Heart right ventricle (tissue), 16 donors: ENCODE data around the gene SLAMF7. TPM values are rescaled to one million over a fixed set of nuclear protein-coding genes. Genes with fewer than 3 reads are reported as not detected.
A peak's percentile ranks its signal among the peaks of the same experiment; 100 is the strongest.

Source experiments
- ATAC-seq, 8 donors: fragments of 200-7000 bp; cut with Tn5 transposase; one replicate each; pipeline ENCODE4 v1.9.1; 2020; ENCODE audit warnings: mild to moderate bottlenecking in 8 of 8, moderate library complexity in 8 of 8, moderate number of reproducible peaks in 1 of 8
- DNase-seq, 2 donors: peaks; one replicate each; pipeline ENCODE4 v3.0.0-alpha.2; 2020
- H3K27ac ChIP-seq, 10 donors: fragments of 200-600 bp; sonication (generic) in 2 of 10; one replicate each; pipeline versions ENCODE4 v1.5.0 to v1.8.0; 2020 to 2022; ENCODE audit warnings: mild to moderate bottlenecking in 3 of 10
- H3K27me3 ChIP-seq, 7 donors: fragments of 200-600 bp; one replicate each; pipeline ENCODE4 v1.8.0; 2021 to 2022; ENCODE audit warnings: mild to moderate bottlenecking in 2 of 7
- H3K36me3 ChIP-seq, 9 donors: fragments of 200-600 bp; sonication (generic) in 1 of 9; one replicate each; pipeline versions ENCODE4 v1.5.0 to v1.8.0; 2020 to 2022; ENCODE audit warnings: mild to moderate bottlenecking in 2 of 9
- H3K4me1 ChIP-seq, 9 donors: fragments of 200-600 bp; sonication (generic) in 1 of 9; one replicate each; pipeline versions ENCODE4 v1.5.0 to v1.8.0; 2020 to 2022; ENCODE audit warnings: mild to moderate bottlenecking in 4 of 9
- H3K4me3 ChIP-seq, 10 donors: fragments of 200-600 bp; sonication (generic) in 2 of 10; one replicate each; pipeline versions ENCODE4 v1.5.0 to v1.8.0; 2020 to 2022; ENCODE audit warnings: mild to moderate bottlenecking in 7 of 10, moderate library complexity in 2 of 10
- H3K9me3 ChIP-seq, 11 donors: fragments of 200-600 bp in 10 of 11; sonication (generic) in 2 of 11; one replicate each; pipeline versions ENCODE4 v1.5.0 to v1.8.0; 2013 to 2022; ENCODE audit warnings: mild to moderate bottlenecking in 2 of 11, control low read depth in 1 of 11, moderate library complexity in 1 of 11
- WGBS, 2 donors: extraction: QIAGEN DNeasy Blood & Tissue Kit; methylation state at CpG; one replicate each; pipeline ENCODE4 v1.1.7; 2013; ENCODE audit warnings: inconsistent platforms in 1 of 2; 5-methylcytosine and 5-hydroxymethylcytosine counted together
- intact Hi-C, 10 donors: fragments of 100-400 bp; cut with DNase I; formaldehyde crosslinking; loops; one replicate each; pipeline versions ENCODE4 v1.11.1 to v1.14.2; 2022
- polyA plus RNA-seq, 2 donors: library from polyadenylated mRNA; stranded (reverse); fragments of 200-250 nt; gene quantifications; one replicate each; pipeline ENCODE4 v1.2.3, GENCODE V29; 2013
- total RNA-seq, 10 donors: library from RNA; stranded (reverse); fragmentation: NEBNext Ultra II Directional in 3 of 10; extraction: Animal tissue kit (Norgen Biotek cat#: 25700) in 3 of 10; gene quantifications; one replicate each; pipeline versions ENCODE4 v1.2.1 to v1.2.4, GENCODE V29; 2021 to 2023
- TF ChIP-seq, protein P1 (sequence below), 9 donors: fragments of 200-600 bp; sonication (generic) in 2 of 9; IDR thresholded peaks; one replicate each; pipeline versions ENCODE4 v1.5.0 to v1.8.0; 2021 to 2022; ENCODE audit warnings: antibody characterized with exemption in 9 of 9, mild to moderate bottlenecking in 5 of 9, moderate library complexity in 1 of 9
- donor health status: Arrhythmogenic right ventricular cardiomyopathy.
- donor health status: ischemic (EF 13 %, LVEDD 7.1; RV severe dilation, severe dysfunction).
- donor health status: healthy with polysubstance abuse.
- donor health status: DM: no; HTN: yes; CAD: no.
- donor health status: DM: no; HTN: no; CAD: no.
- donor health status: ischemic (EF 25% LVEDD 6.9; RV normal size, moderate dysfunction).
- donor health status: ischemic (EF 25% LVEDD 5.7; RV mildly dilated, moderate dysfunction).
- donor health status: healthy.
- donor health status: DM: yes; HTN: yes; CAD: no.
- donor health status: Ischemic cardiomyopathy.
- donor health status: ischemic (EF 35%, LVEDD 5.7; RV mildly dilated, moderate dysfunction).
- donor health status: nonischemic (EF 11% LVEDD 7.7; RV severe dilation, severe dysfunction).
- donor health status: DM: yes; HTN: yes; CAD: no.
- donor health status: PGD.
- donor health status: ischemic (EF 29% LVEDD 5.4; RV normal size, mild dysfunction).
- donor health status: nonischemic (EF 23%, LVEDD 6.1; RV moderate dilation, normal function).

Gene SLAMF7
- total and polyA plus RNA-seq, 12 donors = 0.11 to 19.4 (median 0.28) TPM

DNA sequence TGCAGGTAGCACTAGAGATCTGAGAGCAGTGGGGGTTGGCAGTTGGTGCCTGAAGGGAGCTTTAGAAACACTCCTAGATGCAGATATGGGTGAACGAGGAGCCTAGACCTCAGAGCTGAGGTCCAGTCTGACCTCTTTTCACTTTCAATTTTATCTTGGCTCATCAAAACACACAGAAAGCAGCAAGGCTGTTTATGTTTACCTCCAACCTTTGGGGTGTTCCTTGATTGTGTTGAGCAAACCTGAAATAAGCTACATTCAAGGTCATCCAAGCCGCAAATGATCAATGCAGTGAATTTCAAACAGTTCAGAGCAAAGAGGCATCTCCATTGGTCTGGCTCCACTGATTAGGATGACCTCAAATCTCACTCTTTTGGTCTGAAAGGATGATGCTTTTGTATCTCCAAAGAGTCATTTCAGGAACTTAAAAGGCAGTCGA, 58.2 kb downstream of the SLAMF7 start:
- peaks cover 0 to 4% (median 0%) of the 10 kb centered on the region in 11 donors for H3K9me3 ChIP-seq
- 73 to 84% methylated on average over 3 of the region's 3 CpGs for WGBS, 2 donors
- peaks cover 0 to 8% (median 0%) of the 10 kb centered on the region in 7 donors for H3K27me3 ChIP-seq
- no peaks in the 10 kb centered on the region for H3K36me3 ChIP-seq
- peak overlapping the region in 1 of 10 donors; percentile 67 for H3K27ac ChIP-seq
- TF ChIP-seq, protein P1, sequence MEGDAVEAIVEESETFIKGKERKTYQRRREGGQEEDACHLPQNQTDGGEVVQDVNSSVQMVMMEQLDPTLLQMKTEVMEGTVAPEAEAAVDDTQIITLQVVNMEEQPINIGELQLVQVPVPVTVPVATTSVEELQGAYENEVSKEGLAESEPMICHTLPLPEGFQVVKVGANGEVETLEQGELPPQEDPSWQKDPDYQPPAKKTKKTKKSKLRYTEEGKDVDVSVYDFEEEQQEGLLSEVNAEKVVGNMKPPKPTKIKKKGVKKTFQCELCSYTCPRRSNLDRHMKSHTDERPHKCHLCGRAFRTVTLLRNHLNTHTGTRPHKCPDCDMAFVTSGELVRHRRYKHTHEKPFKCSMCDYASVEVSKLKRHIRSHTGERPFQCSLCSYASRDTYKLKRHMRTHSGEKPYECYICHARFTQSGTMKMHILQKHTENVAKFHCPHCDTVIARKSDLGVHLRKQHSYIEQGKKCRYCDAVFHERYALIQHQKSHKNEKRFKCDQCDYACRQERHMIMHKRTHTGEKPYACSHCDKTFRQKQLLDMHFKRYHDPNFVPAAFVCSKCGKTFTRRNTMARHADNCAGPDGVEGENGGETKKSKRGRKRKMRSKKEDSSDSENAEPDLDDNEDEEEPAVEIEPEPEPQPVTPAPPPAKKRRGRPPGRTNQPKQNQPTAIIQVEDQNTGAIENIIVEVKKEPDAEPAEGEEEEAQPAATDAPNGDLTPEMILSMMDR (IDR thresholded peaks at IDR 0.05) = no peak
- DNase-seq = no peak
- intact Hi-C loops = no loop called here
- H3K4me3 ChIP-seq = peak overlapping the region in 1 of 10 donors; percentile 43
- peaks cover 0 to 6% (median 0%) of the 10 kb centered on the region in 9 donors for H3K4me1 ChIP-seq
- ATAC-seq = no peak

DNA sequence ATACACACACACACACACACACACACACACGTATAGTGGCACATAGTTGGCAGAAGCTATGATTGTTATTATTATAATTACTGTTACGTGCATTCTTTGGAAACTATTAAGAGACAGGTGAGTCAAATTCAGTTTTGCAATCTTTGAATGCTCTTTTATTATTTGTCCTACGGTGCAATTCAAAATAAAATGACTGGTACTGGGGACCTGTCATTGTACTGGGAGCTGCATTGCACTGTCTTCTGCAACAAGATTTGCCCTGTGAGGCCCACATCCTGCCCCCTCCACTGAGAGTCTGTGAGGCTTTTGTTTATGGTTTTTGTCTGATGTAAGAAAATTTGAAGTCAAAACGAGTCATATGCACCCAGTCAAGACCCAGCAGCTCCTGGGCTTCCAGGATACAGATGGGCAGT, 58.8 kb downstream of the SLAMF7 start:
- Histone ChIP-seq H3K4me3 (peak overlapping the region in 1 of 10 donors; percentile 43), H3K4me1 (peaks cover 0 to 6% (median 0%) of the 10 kb centered on the region in 9 donors), H3K9me3 (peaks cover 0 to 4% (median 0%) of the 10 kb centered on the region in 11 donors), H3K36me3 (no peaks in the 10 kb centered on the region), H3K27ac (peak overlapping the region in 1 of 10 donors; percentile 60), H3K27me3 (peaks cover 0 to 8% (median 0%) of the 10 kb centered on the region in 7 donors)
- 45 to 59% methylated on average over 4 of the region's 4 CpGs for WGBS, 2 donors
- intact Hi-C loops = no loop called here
- no peak for DNase-seq
- TF ChIP-seq, protein P1 (IDR thresholded peaks at IDR 0.05) = no peak
- peak in 1 of 8 donors; percentile 20 for ATAC-seq

GRCh38 chr1:160798439-160798838, 59.4 kb downstream of the SLAMF7 start:
- WGBS, 2 donors = 86 to 87% methylated on average over 2 of the region's 2 CpGs
- ATAC-seq = no peak
- H3K4me3 ChIP-seq = peak overlapping the region in 1 of 10 donors; percentile 20
- intact Hi-C loops = no loop called here
- H3K4me1 ChIP-seq = peaks cover 0 to 6% (median 0%) of the 10 kb centered on the region in 9 donors
- H3K9me3 ChIP-seq = peaks cover 0 to 4% (median 0%) of the 10 kb centered on the region in 11 donors
- DNase-seq = no peak
- peak overlapping the region in 1 of 10 donors; percentile 60 for H3K27ac ChIP-seq
- TF ChIP-seq, protein P1 (IDR thresholded peaks at IDR 0.05) = no peak
- peaks cover 0 to 8% (median 0%) of the 10 kb centered on the region in 7 donors for H3K27me3 ChIP-seq
- H3K36me3 ChIP-seq = no peaks in the 10 kb centered on the region

DNA sequence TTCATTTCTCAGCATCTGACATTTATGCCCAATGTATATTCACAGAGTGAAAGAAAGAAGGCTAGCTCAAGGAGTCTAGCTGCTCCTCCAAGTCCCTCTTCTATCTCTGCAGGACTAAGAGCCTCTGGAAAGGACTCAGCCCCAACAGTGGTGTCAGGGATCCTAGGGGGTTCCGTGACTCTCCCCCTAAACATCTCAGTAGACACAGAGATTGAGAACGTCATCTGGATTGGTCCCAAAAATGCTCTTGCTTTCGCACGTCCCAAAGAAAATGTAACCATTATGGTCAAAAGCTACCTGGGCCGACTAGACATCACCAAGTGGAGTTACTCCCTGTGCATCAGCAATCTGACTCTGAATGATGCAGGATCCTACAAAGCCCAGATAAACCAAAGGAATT, 60.6 kb downstream of the SLAMF7 start:
- TF ChIP-seq, protein P1 (IDR thresholded peaks at IDR 0.05) = no peak
- intact Hi-C loops = no loop called here

More for the DNA sequence above, 60.6 kb downstream of the SLAMF7 start:
- WGBS, 2 donors = 85 to 91% methylated on average over 5 of the region's 5 CpGs
- H3K4me1 ChIP-seq = peaks cover 0 to 6% (median 0%) of the 10 kb centered on the region in 9 donors
- peaks cover 0 to 8% (median 0%) of the 10 kb centered on the region in 11 donors for H3K9me3 ChIP-seq
- H3K27me3 ChIP-seq = peaks cover 0 to 8% (median 0%) of the 10 kb centered on the region in 7 donors
- ATAC-seq (no peak), DNase-seq (no peak)
- no peak overlapping the region for H3K27ac ChIP-seq
- H3K4me3 ChIP-seq = no peak overlapping the region
- no peaks in the 10 kb centered on the region for H3K36me3 ChIP-seq
